Measurements from ENCODE around the gene EEIG1. TPM values are rescaled to one million over a fixed set of nuclear protein-coding genes. Genes with fewer than 3 reads are reported as not detected.
A peak's percentile ranks its signal among the peaks of the same experiment; 100 is the strongest.

The EEIG1 gene
- 100 to 1,000 TPM in 1 of 4 donors, 10 to 100 TPM in 2, 1 to 10 TPM in 1; 5.0 to 140 (median 19.3) TPM for total RNA-seq

GRCh38 chr9:127980706-127981558 is at the start of gene EEIG1:
TSS of gene EEIG1 (minus strand) at chr9:127980989. CDS start at chr9:127980137, 852 bp downstream.
- Histone ChIP-seq H3K27me3 (no peaks in the 10 kb centered on the region), H3K4me1 (peaks cover 6 to 17% of the 10 kb centered on the region in 2 donors), H3K36me3 (no peaks in the 10 kb centered on the region), H3K4me3 (peak within 1 kb of the TSS; percentile 68 to 75), H3K9me3 (no peaks in the 10 kb centered on the region), H3K27ac (peak within 1 kb of the TSS; percentile 86 to 92)
- DNase-seq = peak; percentile 95 to 97
- peak; percentile 94 to 97 for TF ChIP-seq POLR2A (IDR thresholded peaks at IDR 0.05)
- peak in 1 of 4 experiments; percentile 34 for TF ChIP-seq CTCF (IDR thresholded peaks at IDR 0.05)
- intact Hi-C loops (cut with DNase I; ENCODE audit: low total_unique reads) = no loop called here

- Histone ChIP-seq H3K4me1 (no peaks in the 10 kb centered on the region), H3K36me3 (no peaks in the 10 kb centered on the region), H3K9me3 (no peaks in the 10 kb centered on the region), H3K27me3 (no peaks in the 10 kb centered on the region), H3K4me3 (no peak overlapping the region), H3K27ac (no peak overlapping the region)
- no peak for DNase-seq
- TF ChIP-seq CTCF (IDR thresholded peaks at IDR 0.05) = no peak
- intact Hi-C loops (cut with DNase I; ENCODE audit: low total_unique reads) = no loop called here
Observed at GRCh38 chr9:128027705-128028104, 46.9 kb upstream of the EEIG1 start.

GRCh38 chr9:128026773-128027541 is 46.2 kb upstream of the EEIG1 start:
- no peaks in the 10 kb centered on the region for H3K9me3 ChIP-seq
- no peak overlapping the region for H3K4me3 ChIP-seq
- no peaks in the 10 kb centered on the region for H3K36me3 ChIP-seq
- no peak for TF ChIP-seq POLR2A (IDR thresholded peaks at IDR 0.05)
- TF ChIP-seq CTCF (IDR thresholded peaks at IDR 0.05) = no peak
- intact Hi-C loops (cut with DNase I; ENCODE audit: low total_unique reads) = no loop called here
- DNase-seq = no peak
- H3K27me3 ChIP-seq = no peaks in the 10 kb centered on the region
- H3K27ac ChIP-seq = no peak overlapping the region
- no peaks in the 10 kb centered on the region for H3K4me1 ChIP-seq

DNA sequence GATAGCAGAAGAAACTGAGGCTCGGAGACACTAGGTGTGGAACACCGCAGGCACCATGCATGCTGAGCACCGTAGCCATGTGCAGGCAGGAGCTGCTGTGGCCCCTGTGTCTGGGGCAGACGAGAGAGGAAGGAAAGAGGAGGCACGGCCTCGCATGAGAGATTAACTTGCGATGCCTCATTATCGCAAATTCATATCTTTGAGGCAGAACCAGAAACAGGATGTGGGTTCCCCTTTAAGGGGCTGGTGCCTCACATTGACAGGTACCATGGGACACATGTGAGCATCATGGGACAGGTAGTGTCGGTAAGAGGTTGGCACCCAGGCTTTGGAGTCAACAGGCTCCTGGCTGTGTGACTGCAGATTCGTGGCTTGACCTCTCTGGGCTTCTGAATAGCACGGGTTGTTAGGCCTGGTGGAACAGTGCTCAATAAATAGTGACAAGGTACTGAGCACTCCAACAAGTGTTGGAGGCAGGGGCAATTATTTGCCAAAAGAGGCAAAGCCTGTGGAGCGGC is 45.5 kb upstream of the EEIG1 start:
- Histone ChIP-seq H3K27me3 (no peaks in the 10 kb centered on the region), H3K27ac (no peak overlapping the region), H3K9me3 (no peaks in the 10 kb centered on the region), H3K4me1 (no peaks in the 10 kb centered on the region), H3K36me3 (no peaks in the 10 kb centered on the region), H3K4me3 (no peak overlapping the region)
- intact Hi-C loops (cut with DNase I; ENCODE audit: low total_unique reads) = no loop called here
- no peak for DNase-seq
- TF ChIP-seq CTCF (IDR thresholded peaks at IDR 0.05) = no peak
- TF ChIP-seq POLR2A (IDR thresholded peaks at IDR 0.05) = no peak

DNA sequence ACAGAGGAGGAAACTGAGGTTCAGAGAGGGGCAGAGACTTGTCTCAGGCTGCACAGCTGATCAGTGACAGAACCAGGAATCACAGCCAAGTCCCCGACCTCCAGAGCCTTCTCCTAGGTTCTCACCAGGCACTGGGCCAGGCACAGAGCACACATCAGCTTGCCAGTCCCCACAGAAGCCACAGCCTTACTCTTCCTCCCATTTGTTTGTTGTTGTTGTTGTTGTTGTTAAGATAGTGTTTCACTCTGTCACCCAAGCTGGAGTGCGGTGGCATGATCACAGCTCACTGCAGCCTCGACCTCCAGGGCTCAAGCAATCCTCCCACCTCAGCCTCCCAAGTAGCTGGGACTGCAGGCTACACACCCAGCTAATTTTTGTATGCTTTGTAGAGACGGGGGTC is 44.9 kb upstream of the EEIG1 start:
- Histone ChIP-seq H3K36me3 (no peaks in the 10 kb centered on the region), H3K27ac (no peak overlapping the region), H3K27me3 (no peaks in the 10 kb centered on the region), H3K4me3 (no peak overlapping the region), H3K9me3 (no peaks in the 10 kb centered on the region), H3K4me1 (no peaks in the 10 kb centered on the region)
- intact Hi-C loops (cut with DNase I; ENCODE audit: low total_unique reads) = no loop called here
- no peak for TF ChIP-seq POLR2A (IDR thresholded peaks at IDR 0.05)
- TF ChIP-seq CTCF (IDR thresholded peaks at IDR 0.05) = no peak
- no peak for DNase-seq
